Stimulated activated CD4-positive, alpha-beta T cell treated with anti-CD3 and anti-CD28 coated beads, Interleukin-1b, Interleukin-23, amount 100 ng/mL, for 1 hour (primary cell): Measurements from ENCODE around the gene STXBP5L.
"Not testable (repeated sequence)": the region's sequence is repeated elsewhere in the genome, so short reads cannot be mapped to it uniquely, and the experiment has no call there.

Experiments
- DNase-seq, 2 donors: peaks; one replicate each; pipeline ENCODE4 v3.0.0-alpha.2; 2020; ENCODE audit warnings: low read depth in 2 of 2

The STXBP5L gene

DNA sequence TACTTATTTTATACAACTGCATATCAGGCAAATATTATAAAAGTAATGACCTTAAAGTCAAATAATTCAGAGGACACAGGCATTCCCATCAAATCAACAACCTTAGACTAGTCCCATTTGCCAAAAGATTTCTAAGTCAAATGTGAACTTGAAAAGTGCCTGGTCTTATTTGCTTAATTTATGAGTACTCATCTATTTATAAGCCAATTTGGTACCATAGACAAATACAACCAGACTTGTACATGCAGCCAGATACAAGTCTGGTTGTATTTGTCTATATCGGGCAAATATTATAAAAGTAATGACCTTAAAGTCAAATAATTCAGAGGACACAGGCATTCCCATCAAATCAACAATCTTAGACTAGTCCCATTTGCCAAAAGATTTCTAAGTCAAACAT lies 322.2 kb downstream of the STXBP5L start:
- DNase-seq, result not testable (repeated sequence)

DNA sequence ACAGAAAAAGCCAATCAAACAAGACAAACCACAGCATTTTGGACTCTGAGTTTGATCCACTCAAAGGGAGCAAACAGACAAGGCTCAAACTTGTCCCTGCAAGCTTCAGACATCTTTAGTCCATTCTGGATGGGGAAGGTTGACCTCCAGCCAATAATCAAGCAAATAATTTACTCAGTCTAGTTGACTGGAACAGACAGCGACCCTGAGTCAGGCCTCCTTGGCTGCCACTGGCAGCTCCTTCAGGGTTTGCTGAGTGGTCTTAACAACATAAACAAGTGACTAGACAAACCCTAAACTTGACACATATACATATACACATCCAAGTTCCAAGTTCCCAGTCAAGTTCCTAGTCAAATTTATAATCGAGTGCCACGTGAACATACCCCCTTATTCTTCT lies 323.9 kb downstream of the STXBP5L start:
- no peak for DNase-seq

DNA sequence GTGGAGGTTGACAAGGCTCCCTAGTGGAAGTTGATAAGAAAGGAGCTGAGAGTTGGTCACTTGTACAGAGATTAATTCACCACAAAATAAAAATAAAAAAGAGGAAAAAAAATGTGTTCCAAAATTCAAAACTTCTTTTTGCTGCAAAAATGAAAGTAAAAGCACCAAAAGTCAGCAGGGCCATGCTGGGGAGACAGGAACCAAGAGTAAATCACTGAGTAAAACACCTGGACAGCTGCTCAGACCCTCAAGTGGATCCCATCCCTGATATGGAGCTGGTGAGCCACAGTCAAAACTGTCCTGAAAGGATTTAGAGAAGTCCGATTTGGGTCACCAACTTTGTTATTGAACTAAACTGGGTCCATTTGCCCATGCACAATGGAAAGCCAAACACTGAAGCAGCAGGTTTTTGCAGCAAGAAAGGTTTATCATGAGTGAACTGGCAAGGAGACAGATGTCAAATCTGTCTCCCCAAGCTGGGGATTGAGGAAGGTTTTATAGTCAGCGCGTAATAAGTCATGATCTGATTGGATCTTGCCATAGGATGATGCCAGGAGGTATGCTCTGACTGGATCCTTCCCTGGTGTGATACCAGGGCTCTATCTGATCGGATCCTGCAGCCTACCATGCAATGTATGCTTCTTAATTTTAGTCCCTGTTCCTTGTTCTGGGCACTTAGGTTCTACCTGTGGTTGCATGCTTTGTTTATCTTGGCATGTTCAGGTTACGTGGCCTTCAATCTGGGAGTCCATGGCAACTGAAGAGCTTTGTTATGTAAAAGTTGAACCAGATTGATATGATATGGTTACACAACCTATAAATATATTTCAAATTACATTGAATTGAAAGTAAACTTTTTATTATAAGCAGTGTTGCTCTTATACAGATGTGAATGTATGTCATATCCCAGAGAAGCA lies 324.6 kb downstream of the STXBP5L start:
- no peak for DNase-seq

DNA sequence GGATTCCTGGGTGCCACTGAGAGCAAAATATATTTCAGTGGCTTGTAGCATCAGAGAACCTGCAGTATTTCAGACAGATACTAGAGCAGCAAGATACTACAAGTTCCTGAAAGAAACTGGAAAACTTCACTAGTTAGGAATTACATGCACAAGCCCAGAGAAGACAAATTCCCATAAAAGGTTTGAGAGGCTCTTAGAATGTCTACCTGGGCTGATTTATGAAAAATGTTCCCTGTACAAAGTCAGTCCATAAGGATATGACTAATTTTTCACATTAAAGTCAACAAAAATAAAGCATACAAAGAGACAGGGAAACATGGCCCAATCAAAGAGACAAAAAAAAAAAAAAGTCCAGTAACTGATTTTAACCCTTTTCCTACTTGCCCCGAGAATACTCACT lies 335.2 kb downstream of the STXBP5L start:
- no peak for DNase-seq

DNA sequence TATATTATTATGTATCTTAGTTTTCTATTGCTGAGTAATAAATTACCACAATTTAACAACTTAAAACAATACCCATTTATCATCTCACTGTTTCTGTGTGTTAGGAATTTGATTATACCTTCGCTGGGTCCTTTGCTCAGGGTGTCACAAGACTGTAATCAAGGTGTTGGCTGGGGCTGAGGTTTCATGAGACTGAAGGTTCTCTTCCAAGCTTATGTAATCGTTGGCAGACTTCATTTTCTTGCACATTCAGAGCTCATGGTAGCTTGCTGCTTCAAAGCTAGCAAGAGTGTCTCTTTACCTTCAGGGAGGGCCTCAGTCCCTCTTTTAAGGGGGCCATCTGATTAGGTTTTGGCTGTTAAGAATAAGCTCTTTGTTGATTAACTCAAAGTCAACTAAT lies 344.7 kb downstream of the STXBP5L start:
- DNase-seq, result no peak

DNA sequence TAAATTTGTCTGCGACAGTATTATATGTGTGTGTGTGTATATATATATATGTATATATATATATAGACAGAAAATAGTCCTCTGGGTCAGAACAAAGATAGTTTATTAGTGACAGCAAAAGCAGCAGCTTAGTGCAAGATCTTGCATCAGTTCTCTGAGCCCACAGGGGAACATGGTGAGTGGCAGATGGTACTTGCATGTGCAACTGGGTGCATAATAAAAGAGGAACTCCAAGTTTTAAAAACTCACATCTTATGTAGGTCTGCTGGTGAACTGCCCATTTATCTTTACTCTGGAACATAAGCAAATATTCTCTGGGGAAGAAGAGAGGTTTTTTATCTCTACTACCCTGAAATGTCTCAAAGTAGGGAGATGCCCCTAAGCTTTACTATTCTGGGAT lies 361.4 kb downstream of the STXBP5L start:
- no peak for DNase-seq

DNA sequence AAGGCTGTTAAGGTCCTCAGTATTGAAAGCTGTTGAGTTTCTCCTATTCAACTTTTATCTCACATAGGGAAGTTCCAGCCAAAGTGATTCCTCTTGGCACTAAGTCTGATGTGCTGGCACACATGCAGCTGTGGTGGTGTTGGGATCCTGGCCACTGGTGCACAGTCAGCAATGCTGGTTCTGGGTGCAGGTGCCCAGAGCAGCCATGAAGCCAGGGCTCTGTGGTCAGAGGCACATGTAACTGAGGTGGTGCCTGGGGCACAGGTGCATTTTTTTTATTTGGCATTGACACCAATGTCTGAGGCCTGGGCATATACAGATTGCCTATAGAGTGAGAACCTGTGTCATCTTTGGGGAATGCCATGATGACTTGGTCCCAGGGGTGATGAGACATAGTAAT lies 366.4 kb downstream of the STXBP5L start:
- DNase-seq, result no peak

DNA sequence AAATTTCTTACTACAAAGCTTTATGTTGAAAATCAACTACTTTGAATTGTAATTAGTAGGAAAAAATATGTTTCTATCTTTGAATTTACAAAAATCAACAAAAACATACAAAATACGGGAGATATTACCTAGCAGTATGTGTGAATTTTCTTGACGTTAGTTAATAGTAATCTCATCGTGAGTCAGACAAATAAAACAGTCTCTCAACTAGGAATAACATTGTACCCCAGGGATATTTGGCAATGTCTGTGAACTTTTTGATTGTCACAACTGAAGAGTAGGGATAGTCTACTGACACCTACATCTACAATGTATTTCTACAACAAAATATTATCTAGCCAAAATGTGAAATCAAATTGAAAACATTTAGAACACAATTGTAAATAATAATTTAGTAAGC lies 387.4 kb downstream of the STXBP5L start:
- DNase-seq, result no peak

DNA sequence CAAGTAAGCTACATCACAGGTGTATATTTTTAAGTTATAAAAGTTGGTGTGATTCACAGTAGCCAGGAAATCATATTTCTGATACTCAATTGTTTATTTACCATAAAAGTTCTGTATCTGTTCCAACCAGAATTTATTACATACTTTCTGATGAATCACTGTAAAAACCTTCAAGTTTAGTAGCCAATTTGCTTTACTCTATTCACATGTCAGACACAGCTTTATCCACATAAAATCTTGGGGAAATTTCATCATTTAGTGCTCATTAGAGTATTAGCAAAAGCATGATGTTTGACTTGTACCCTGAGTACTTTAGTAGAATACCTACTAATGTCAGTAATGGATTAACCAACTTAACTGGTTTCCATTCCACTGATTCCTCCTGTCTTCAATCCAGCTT lies 388.0 kb downstream of the STXBP5L start:
- DNase-seq, result no peak

DNA sequence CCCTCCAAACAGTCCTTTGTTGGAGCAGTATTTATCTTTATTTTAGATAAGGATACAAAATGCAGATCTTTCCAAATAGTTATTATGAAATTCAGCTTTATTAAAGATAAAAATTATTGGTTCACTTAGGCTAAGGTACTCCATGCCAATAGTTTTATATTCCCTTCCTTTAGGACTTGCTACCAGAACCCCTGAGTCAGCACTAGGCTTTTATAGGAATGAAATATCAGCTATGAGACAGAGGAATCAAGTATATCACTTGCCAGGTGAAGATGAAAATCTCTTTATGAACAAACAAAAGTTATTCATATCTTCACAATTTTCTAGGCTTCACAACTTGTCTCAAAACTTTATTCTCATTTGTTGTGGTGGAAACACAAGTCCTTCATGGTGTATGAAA lies 416.3 kb downstream of the STXBP5L start:
- no peak for DNase-seq

DNA sequence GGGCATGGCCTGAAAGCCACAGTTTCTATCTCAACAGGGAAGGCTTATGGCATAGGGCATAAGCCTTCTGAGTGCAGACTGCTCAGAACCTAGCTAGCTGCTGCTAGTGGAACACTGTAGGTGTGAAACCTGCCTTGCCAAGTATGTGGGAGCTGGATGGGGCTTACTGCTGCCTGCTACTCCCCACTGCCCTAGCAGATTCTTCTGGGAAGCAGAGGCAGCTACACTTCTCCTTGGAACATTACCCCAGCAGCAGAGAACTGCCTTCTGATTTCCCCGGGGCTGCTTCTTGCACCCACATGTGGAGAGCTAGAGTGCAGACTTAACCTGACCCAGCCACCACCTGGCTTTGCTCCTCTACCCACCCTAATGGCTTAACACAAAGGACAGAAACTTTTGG lies 422.1 kb downstream of the STXBP5L start:
- no peak for DNase-seq

DNA sequence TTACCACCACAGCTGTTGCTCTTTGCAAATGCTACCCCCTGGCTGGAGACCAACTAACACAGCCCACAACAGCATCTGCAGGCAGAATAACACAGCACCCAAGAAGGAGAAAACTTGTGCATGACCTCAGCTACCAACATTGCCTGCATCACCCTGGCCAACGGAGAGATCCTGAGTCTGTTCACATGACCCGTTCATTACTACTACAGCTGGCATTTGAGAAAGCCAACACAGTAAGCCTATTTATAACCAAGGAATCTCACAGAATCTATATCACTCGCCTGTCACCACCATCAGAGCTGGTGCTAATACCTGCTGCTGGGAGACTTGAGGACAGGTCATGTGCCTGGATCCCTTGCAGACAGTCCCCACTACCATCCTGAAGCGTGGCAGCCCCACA lies 422.6 kb downstream of the STXBP5L start:
- no peak for DNase-seq

DNA sequence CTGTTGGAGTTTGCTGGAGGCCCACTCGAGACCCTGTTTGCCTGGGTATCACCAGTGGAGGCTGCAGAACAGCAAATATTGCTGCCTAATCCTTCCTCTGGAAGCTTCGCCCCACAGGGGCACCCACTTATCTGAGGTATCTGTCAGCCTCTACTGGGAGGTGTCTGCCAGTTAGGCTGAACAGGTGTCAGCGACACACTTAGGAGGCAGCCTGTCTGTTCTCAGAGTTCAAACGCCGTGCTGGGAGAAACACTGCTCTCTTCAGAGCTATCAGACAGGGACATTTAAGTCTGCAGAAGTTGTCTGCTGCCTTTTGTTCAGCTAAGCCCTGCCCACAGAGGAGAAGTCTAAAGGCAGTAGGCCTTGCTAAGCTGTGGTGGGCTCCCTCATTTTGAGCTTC lies 448.0 kb downstream of the STXBP5L start:
- not testable (repeated sequence) for DNase-seq

DNA sequence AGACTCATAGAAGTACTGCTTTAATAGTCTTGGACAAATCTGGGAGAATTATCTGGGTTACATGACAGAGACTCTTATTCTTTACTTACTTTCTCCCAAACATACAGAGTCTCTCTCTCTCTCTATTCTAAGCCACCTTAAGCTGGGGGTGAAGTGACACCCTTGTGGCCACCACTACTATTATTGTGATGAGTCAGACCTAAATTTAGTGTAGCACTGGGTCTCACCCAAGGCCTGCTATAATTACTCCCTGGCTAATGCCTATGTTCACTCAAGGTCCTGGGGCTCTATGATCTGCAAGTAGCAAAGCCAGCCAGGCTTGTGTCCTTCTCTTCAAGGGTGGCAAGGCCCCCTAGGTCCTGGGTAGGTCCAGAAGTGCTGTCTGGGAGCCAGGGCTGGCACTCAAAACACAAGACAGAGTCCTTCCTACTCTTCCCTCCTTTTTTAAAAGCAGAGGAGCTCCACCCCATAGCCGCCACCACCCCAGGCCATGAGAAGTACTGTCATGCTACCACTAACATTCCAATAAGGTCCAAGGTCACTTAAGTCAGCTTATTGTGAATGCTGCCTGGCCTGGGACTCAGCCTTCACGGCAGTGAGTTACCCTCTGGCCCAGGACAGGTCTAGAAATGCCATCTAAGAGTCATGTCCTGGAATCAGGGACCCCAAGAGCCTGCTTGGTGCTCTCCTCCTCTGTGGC lies 454.2 kb downstream of the STXBP5L start:
- DNase-seq, result no peak

DNA sequence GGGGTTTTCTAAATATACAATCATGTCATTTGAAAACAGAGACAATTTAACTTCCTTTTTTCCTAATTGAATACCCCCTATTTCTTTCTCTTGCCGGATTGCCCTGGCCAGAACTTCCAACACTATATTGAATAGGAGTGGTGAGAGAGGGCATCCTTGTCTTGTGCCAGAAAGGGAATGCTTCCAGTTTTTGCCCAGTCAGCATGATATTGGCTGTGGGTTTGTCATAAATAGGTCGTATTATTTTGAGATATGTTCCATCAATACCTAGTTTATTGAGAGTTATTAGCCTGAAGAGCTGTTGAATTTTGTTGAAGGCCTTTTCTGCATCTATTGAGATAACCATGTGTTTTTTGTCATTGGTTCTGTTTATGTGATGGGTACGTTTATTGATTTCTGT lies 480.3 kb downstream of the STXBP5L start:
- not testable (repeated sequence) for DNase-seq

DNA sequence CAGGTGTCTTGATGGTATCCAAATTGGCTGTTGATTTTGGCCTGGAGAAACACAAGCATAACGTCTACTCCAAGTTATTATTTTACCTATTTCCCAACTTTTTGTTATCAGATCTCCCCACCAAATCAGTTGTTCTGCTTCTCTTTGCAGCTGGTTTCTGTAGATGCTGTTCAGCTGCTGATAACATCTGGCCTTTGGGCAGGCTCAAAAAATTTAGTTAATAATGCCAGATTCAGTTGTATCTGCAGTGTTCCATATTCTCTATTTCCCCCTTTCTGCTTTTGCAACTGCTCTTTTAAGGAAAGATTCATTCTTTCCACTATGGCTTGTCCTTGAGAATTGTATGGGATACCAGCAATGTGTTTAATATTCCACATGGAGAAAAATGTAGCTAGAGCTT lies 488.0 kb downstream of the STXBP5L start:
- not testable (repeated sequence) for DNase-seq

DNA sequence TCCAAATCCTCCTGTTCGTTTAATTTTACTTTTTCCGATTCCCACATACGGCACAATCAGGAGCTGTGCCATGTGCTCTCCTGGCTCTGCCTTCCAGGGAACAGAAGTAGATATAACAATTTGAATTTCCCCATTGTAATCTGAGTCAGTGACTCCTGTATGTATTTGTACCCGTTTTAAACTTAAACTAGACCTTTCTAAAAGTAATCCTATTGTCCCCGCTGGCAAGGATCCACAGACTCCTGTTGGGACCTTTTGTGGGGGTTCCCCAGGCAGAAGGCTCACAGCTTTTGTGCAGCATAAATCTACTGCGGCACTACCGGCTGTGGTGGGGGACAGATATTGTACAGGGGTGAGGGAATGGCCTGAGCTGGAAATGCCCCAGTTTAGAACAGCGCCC lies 490.0 kb downstream of the STXBP5L start:
- not testable (repeated sequence) for DNase-seq

DNA sequence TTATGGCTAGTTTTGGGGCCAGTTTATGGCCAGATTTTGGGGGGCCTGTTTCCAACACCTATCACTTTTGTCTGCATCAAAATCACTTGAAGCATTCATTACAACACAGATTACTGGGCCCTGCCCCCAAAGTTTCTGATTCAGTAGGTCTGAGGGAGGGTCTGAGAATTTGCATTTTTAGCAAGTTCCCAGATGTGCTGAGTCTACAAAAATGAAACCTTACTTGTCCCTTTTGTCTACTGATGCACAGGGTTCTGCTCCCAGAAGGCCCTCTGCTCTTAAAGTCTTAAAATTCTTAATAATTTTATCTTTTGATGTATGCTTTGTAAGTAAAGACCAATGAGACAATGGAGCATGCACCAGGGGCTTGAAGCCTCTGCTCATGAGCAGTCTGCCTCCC lies 491.8 kb downstream of the STXBP5L start:
- DNase-seq, result no peak

DNA sequence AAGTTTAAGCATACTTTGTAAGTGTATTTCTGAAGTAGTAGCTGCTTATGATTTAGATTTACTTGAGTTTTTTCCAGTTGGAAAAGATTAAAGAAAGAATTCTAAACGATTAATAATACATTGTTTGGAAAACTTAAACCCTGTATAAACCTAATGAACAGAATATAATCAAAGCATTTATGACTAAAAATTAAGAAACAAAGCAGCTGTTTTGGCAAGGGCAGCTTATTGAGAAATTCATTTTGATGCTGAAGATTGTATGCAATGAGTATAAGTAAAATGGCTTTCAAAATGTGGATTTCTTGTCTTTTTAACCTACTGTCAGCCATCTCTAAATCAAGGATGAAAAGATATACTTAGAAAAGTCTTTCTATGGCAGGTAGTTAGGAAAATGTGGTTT lies 497.6 kb downstream of the STXBP5L start:
- DNase-seq, result no peak

DNA sequence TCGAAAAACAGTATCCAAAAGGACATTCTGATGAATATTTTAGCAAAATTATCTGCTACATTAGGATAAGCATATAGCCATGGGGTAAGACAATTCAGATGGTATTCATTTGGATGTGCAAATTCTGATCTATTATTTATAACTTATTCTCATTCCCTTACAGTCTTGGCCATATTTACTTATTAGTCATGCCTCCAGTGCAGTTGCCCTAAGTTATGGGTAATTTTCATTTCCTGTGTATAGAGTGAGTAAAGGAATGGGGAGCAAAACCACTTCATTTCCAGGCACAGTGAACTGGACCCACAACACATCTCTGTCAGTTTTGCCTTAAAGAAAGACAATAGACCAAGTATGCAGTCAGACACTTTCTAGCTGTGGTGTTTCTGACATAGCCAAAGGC lies 503.5 kb downstream of the STXBP5L start:
- DNase-seq, result no peak

DNA sequence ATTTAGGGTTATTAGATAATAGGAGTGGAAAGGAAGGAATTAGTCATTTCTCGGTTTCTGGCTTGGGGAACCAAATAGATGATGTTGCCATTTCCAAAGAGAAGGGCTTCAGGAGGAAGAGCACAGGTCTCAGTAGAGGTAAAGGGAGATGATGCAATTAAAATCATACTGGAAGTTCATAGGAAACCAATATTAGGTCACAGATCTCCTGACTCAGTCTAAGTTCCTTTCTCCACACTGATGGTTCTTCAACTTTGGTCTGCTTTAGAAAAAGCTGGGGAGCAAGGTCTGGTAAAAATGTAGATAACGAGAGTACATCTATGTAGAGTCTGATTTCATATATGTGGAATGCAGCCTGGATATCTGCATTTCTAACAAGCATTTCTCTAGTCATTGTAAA lies 506.9 kb downstream of the STXBP5L start:
- no peak for DNase-seq

DNA sequence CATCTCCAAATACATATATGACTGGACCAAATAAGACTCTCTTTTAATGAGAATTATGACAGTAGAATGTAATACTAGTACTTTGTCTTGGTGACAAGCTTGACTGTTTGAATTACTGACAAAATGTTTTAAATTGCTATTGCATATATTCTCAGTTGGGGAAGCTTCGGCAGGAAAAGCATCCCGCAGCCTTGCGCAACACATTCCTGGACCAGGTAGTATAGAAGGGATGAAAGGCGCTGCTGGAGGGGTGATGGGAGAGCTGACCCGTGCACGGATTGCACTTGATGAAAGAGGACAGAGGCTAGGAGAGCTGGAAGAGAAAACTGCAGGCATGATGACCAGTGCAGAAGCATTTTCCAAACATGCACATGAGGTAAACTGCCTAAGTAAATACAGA lies 510.2 kb downstream of the STXBP5L start:
- no peak for DNase-seq

DNA sequence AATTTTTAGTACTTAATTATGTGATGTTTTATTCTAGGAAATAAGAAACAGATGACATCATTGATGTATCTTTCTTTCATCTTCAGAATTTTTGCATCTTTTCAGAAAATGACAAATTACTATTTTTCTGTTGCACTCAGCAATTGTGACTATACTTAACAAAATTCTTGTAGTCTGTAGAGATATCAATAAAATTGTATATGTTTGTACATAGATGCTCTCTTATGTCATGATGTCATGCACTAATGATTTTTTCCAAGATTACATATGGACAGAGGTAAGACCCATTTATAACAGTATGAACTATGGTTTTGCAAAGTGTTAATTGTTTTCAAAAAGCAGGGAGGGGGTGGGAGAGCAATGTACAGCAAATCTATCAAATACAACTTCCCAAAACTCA lies 516.5 kb downstream of the STXBP5L start:
- no peak for DNase-seq
